ENCODE data around the gene FLNA. TPM values are rescaled to one million over a fixed set of nuclear protein-coding genes. Genes with fewer than 3 reads are reported as not detected.
"Not testable (repeated sequence)": the region's sequence is repeated elsewhere in the genome, so short reads cannot be mapped to it uniquely, and the experiment has no call there.

The FLNA gene
- polyA plus RNA-seq, 10 donors, result 198 to 402 (median 274) TPM

- not testable (repeated sequence) for DNase-seq
These were observed 31.4 kb downstream of the FLNA start for GRCh38 chrX:154343063-154343462.

- DNase-seq, result not testable (repeated sequence)
These were observed 32.8 kb downstream of the FLNA start for GRCh38 chrX:154341399-154342298.

GRCh38 chrX:154334496-154334895 is 39.9 kb downstream of the FLNA start:
- no peak for DNase-seq

GRCh38 chrX:154333837-154334271 is 40.6 kb downstream of the FLNA start:
- no peak for DNase-seq

- no peak for DNase-seq
These were observed 41.3 kb downstream of the FLNA start for GRCh38 chrX:154333116-154333515.

- no peak for DNase-seq
These were observed 41.9 kb downstream of the FLNA start for GRCh38 chrX:154332561-154332960.

GRCh38 chrX:154329294-154329693 is 45.1 kb downstream of the FLNA start:
- DNase-seq, result no peak

GRCh38 chrX:154328646-154329045 is 45.8 kb downstream of the FLNA start:
- no peak for DNase-seq

GRCh38 chrX:154327038-154327820 is 47.2 kb downstream of the FLNA start:
- no peak for DNase-seq

- no peak for DNase-seq
These were observed 48.9 kb downstream of the FLNA start for GRCh38 chrX:154325541-154325940.

GRCh38 chrX:154323537-154323936 is 50.9 kb downstream of the FLNA start:
- DNase-seq, result no peak

- no peak for DNase-seq
These were observed 51.5 kb downstream of the FLNA start for GRCh38 chrX:154322890-154323289.

- DNase-seq, result no peak
These were observed 52.8 kb downstream of the FLNA start for GRCh38 chrX:154321594-154321993.

- no peak for DNase-seq
These were observed 53.3 kb downstream of the FLNA start for GRCh38 chrX:154321152-154321551.

GRCh38 chrX:154320406-154320805 is 54.0 kb downstream of the FLNA start:
- no peak for DNase-seq

GRCh38 chrX:154317391-154317995 is 56.9 kb downstream of the FLNA start:
- DNase-seq, result no peak

GRCh38 chrX:154315416-154315815 is 59.0 kb downstream of the FLNA start:
- no peak for DNase-seq

- DNase-seq, result no peak
These were observed 61.3 kb downstream of the FLNA start for GRCh38 chrX:154313147-154313546.

GRCh38 chrX:154312116-154312515 is 62.3 kb downstream of the FLNA start:
- DNase-seq, result no peak

- no peak for DNase-seq
These were observed 63.6 kb downstream of the FLNA start for GRCh38 chrX:154310616-154311536.
